Tibial artery (tissue), 4 donors: ENCODE measurements around the gene TBR1.

Source experiments
- DNase-seq, 2 donors: peaks; one replicate each; pipeline ENCODE4 v3.0.0-alpha.2; 2019
- H3K27ac ChIP-seq, 2 donors: fragments of 200-600 bp; sonication (generic) in 1 of 2; 1 replicate in 1 of 2; 2 replicates in 1 of 2; pipeline ENCODE4 v1.5.1; 2018 to 2019; ENCODE audit warnings: mild to moderate bottlenecking in 1 of 2
- H3K27me3 ChIP-seq, 2 donors: fragments of 200-600 bp; sonication (generic) in 1 of 2; one replicate each; pipeline versions ENCODE4 v1.5.1 to v1.6.0; 2016 to 2019
- H3K36me3 ChIP-seq, 3 donors: fragments of 200-600 bp; sonication (generic) in 2 of 3; one replicate each; pipeline ENCODE4 v1.5.1; 2016 to 2019; ENCODE audit warnings: mild to moderate bottlenecking in 2 of 3
- H3K4me1 ChIP-seq, 4 donors: fragments of 200-600 bp; sonication (generic) in 2 of 4; 1 replicate in 3 of 4; 2 replicates in 1 of 4; pipeline ENCODE4 v1.5.1; 2016 to 2019
- H3K4me3 ChIP-seq, 2 donors: fragments of 200-600 bp; sonication (generic) in 1 of 2; 1 replicate in 1 of 2; 2 replicates in 1 of 2; pipeline ENCODE4 v1.5.1; 2018 to 2019; ENCODE audit warnings: mild to moderate bottlenecking in 2 of 2
- H3K9me3 ChIP-seq, 3 donors: fragments of 200-600 bp; sonication (generic) in 1 of 3; one replicate each; pipeline ENCODE4 v1.5.1; 2016 to 2019
- CTCF ChIP-seq, 2 experiments: fragments of 200-600 bp in 1 of 2; fragments of 450-650 bp in 1 of 2; IDR thresholded peaks; one replicate each; pipeline ENCODE4 v1.5.1; 2017 to 2019; ENCODE audit warnings: antibody characterized with exemption in 2 of 2, mild to moderate bottlenecking in 1 of 2, moderate library complexity in 1 of 2
- intact Hi-C: fragments of 100-400 bp; cut with DNase I; formaldehyde crosslinking; loops from one replicate; pipeline ENCODE4 v1.15.0; 2023; ENCODE audit warnings: low total_unique reads

The TBR1 gene

GRCh38 chr2:161423421-161424393 lies 7.6 kb downstream of the TBR1 start:
- Histone ChIP-seq H3K4me3 (peak overlapping the region; percentile 9 to 27), H3K27me3 (peaks cover 21 to 100% of the 10 kb centered on the region in 2 donors), H3K9me3 (peaks cover 0 to 4% (median 0%) of the 10 kb centered on the region in 3 donors), H3K27ac (no peak overlapping the region), H3K36me3 (no peaks in the 10 kb centered on the region), H3K4me1 (peaks cover 0 to 31% (median 20%) of the 10 kb centered on the region in 4 donors)
- TF ChIP-seq CTCF (IDR thresholded peaks at IDR 0.05), result no peak
- DNase-seq, result no peak
- intact Hi-C loops, result no loop called here

- H3K9me3 ChIP-seq, result peaks cover 0 to 4% (median 0%) of the 10 kb centered on the region in 3 donors
- no peak for TF ChIP-seq CTCF (IDR thresholded peaks at IDR 0.05)
- DNase-seq, result no peak
- no peak overlapping the region for H3K27ac ChIP-seq
- H3K36me3 ChIP-seq, result no peaks in the 10 kb centered on the region
- peak overlapping the region in 1 of 2 donors; percentile 27 for H3K4me3 ChIP-seq
- H3K4me1 ChIP-seq, result peaks cover 0 to 26% (median 16%) of the 10 kb centered on the region in 4 donors
- H3K27me3 ChIP-seq, result peaks cover 21 to 100% of the 10 kb centered on the region in 2 donors
- intact Hi-C loops, result no loop called here
Observed at GRCh38 chr2:161424394-161424769, 8.3 kb downstream of the TBR1 start.

GRCh38 chr2:161424891-161425727 lies 9.0 kb downstream of the TBR1 start:
- peaks cover 21 to 100% of the 10 kb centered on the region in 2 donors for H3K27me3 ChIP-seq
- intact Hi-C loops, result no loop called here
- peaks cover 0 to 26% (median 16%) of the 10 kb centered on the region in 4 donors for H3K4me1 ChIP-seq
- no peak for DNase-seq
- peaks cover 0 to 4% (median 0%) of the 10 kb centered on the region in 3 donors for H3K9me3 ChIP-seq
- H3K4me3 ChIP-seq, result no peak overlapping the region
- no peak for TF ChIP-seq CTCF (IDR thresholded peaks at IDR 0.05)
- H3K36me3 ChIP-seq, result no peaks in the 10 kb centered on the region
- H3K27ac ChIP-seq, result no peak overlapping the region

- no peak overlapping the region for H3K27ac ChIP-seq
- H3K9me3 ChIP-seq, result peaks cover 0 to 4% (median 0%) of the 10 kb centered on the region in 3 donors
- no peak for DNase-seq
- TF ChIP-seq CTCF (IDR thresholded peaks at IDR 0.05), result no peak
- intact Hi-C loops, result no loop called here
- H3K36me3 ChIP-seq, result no peaks in the 10 kb centered on the region
- H3K4me1 ChIP-seq, result peaks cover 0 to 26% (median 16%) of the 10 kb centered on the region in 4 donors
- H3K4me3 ChIP-seq, result no peak overlapping the region
- H3K27me3 ChIP-seq, result peaks cover 21 to 92% of the 10 kb centered on the region in 2 donors
Observed at GRCh38 chr2:161425728-161426454, 9.8 kb downstream of the TBR1 start.

- peak overlapping the region in 1 of 2 donors; percentile 25 for H3K4me3 ChIP-seq
- no peak for TF ChIP-seq CTCF (IDR thresholded peaks at IDR 0.05)
- H3K4me1 ChIP-seq, result peaks cover 0 to 26% (median 16%) of the 10 kb centered on the region in 4 donors
- no peaks in the 10 kb centered on the region for H3K36me3 ChIP-seq
- H3K9me3 ChIP-seq, result peaks cover 0 to 4% (median 0%) of the 10 kb centered on the region in 3 donors
- no peak for DNase-seq
- H3K27me3 ChIP-seq, result peaks cover 21 to 86% of the 10 kb centered on the region in 2 donors
- intact Hi-C loops, result no loop called here
- no peak overlapping the region for H3K27ac ChIP-seq
Observed at GRCh38 chr2:161426455-161426921, 10.4 kb downstream of the TBR1 start.
